Esophagus squamous epithelium (tissue), 4 donors: ENCODE measurements around the gene DOK1.

Source experiments
- POLR2A ChIP-seq, 4 donors: fragments of 450-650 bp; IDR thresholded peaks; one replicate each; pipeline ENCODE4 v1.6.1; 2017; ENCODE audit warnings: antibody characterized with exemption in 4 of 4, mild to moderate bottlenecking in 4 of 4, moderate library complexity in 3 of 4
- TF ChIP-seq, protein P1 (sequence below), 6 experiments: fragments of 450-650 bp in 4 of 6; fragments of 200-600 bp in 2 of 6; sonication (generic) in 2 of 6; IDR thresholded peaks; one replicate each; pipeline ENCODE4 v1.5.1; 2016 to 2019; ENCODE audit warnings: antibody characterized with exemption in 6 of 6, mild to moderate bottlenecking in 4 of 6, moderate library complexity in 4 of 6

DNA sequence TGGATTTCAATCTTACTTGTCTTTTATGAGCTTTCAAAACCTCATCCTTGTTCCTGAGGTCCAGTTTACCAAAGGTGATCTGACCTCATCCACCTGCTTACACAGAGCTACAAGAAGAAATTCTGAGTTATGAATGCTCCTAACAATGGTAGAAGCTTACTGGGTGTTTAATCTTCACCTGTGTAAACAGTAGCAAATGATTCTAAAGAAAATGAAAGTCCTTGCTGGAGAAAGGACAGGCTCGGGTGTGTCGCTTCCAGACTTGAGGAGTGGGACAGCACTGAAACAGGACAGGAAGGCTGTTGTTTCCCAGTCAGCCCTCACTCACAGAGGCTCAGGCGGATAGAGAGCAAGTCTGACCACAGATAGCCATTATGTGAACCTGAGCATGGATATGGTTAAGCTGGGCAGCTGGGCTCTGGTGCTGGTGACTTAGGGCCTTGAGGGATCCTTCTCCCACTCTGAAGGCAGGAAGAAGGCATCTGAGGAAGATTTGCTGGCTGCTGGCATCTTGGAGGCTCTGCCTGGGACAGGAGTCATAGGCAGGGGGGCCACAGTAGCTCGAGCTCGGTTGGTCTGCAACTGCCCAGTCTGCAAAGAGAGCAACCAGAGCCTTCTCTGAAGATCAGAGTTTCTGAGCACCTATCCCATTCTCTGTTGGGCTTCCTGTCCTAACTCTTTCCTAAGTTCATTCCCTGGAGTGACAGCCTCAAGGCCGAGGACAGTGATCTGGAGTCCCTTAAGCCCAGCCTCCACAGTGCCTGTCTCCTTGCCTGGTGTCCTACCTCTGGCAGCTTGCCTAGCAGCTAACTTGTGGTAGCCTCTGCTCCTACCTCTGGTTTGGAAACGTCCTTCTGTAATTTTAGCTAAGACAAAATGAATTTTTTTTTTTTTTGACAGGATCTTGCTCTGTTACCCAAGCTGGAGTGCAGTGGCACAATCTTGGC lies 4.0 kb downstream of the DOK1 start:
- no peak for TF ChIP-seq POLR2A (IDR thresholded peaks at IDR 0.05)
- TF ChIP-seq, protein P1, sequence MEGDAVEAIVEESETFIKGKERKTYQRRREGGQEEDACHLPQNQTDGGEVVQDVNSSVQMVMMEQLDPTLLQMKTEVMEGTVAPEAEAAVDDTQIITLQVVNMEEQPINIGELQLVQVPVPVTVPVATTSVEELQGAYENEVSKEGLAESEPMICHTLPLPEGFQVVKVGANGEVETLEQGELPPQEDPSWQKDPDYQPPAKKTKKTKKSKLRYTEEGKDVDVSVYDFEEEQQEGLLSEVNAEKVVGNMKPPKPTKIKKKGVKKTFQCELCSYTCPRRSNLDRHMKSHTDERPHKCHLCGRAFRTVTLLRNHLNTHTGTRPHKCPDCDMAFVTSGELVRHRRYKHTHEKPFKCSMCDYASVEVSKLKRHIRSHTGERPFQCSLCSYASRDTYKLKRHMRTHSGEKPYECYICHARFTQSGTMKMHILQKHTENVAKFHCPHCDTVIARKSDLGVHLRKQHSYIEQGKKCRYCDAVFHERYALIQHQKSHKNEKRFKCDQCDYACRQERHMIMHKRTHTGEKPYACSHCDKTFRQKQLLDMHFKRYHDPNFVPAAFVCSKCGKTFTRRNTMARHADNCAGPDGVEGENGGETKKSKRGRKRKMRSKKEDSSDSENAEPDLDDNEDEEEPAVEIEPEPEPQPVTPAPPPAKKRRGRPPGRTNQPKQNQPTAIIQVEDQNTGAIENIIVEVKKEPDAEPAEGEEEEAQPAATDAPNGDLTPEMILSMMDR (IDR thresholded peaks at IDR 0.05): no peak
